GM18867 (cell line): ENCODE data around the gene MACROH2A2.
"Not testable (repeated sequence)": the region's sequence is repeated elsewhere in the genome, so short reads cannot be mapped to it uniquely, and the experiment has no call there.

ENCODE experiments used
- ATAC-seq: cut with Tn5 transposase; IDR thresholded peaks from one replicate; pipeline ENCODE4 v1.9.1; 2021; ENCODE audit warnings: mild to moderate bottlenecking, moderate library complexity; ENCODE audit not compliant: unreplicated experiment

Gene MACROH2A2

GRCh38 chr10:70052462-70053217, at the start of gene MACROH2A2:
TSS of gene MACROH2A2 (plus strand) at chr10:70052846. CDS start at chr10:70075659, 22,813 bp downstream.
- ATAC-seq = no peak

GRCh38 chr10:70007116-70007820, 45.4 kb upstream of the MACROH2A2 start:
- no peak for ATAC-seq

GRCh38 chr10:70031215-70031614, 21.4 kb upstream of the MACROH2A2 start:
- ATAC-seq = no peak

- no peak for ATAC-seq
Observed at GRCh38 chr10:70032667-70033289, 19.9 kb upstream of the MACROH2A2 start.

- no peak for ATAC-seq
Observed at GRCh38 chr10:70034232-70034631, 18.4 kb upstream of the MACROH2A2 start.

- no peak for ATAC-seq
Observed at GRCh38 chr10:70035531-70035930, 17.1 kb upstream of the MACROH2A2 start.

- no peak for ATAC-seq
Observed at GRCh38 chr10:70038923-70039322, 13.7 kb upstream of the MACROH2A2 start.

GRCh38 chr10:70041016-70041415, 11.6 kb upstream of the MACROH2A2 start:
- ATAC-seq = no peak

GRCh38 chr10:70041739-70042138, 10.9 kb upstream of the MACROH2A2 start:
- not testable (repeated sequence) for ATAC-seq

- ATAC-seq = not testable (repeated sequence)
Observed at GRCh38 chr10:70047066-70047465, 5.6 kb upstream of the MACROH2A2 start.

GRCh38 chr10:70048030-70048723, 4.5 kb upstream of the MACROH2A2 start:
- no peak for ATAC-seq

- ATAC-seq = no peak
Observed at GRCh38 chr10:70051848-70052247, 798 bp upstream of the MACROH2A2 start.

- ATAC-seq = no peak
Observed at GRCh38 chr10:70053218-70053840, 683 bp downstream of the MACROH2A2 start.

- no peak for ATAC-seq
Observed at GRCh38 chr10:70053841-70054288, 1.2 kb downstream of the MACROH2A2 start.

GRCh38 chr10:70054902-70055301, 2.3 kb downstream of the MACROH2A2 start:
- no peak for ATAC-seq

- no peak for ATAC-seq
Observed at GRCh38 chr10:70055550-70055949, 2.9 kb downstream of the MACROH2A2 start.

GRCh38 chr10:70057306-70057705, 4.7 kb downstream of the MACROH2A2 start:
- ATAC-seq = no peak

GRCh38 chr10:70060389-70060788, 7.7 kb downstream of the MACROH2A2 start:
- ATAC-seq = no peak

GRCh38 chr10:70063418-70064098, 10.9 kb downstream of the MACROH2A2 start:
- no peak for ATAC-seq

GRCh38 chr10:70064486-70064885, 11.8 kb downstream of the MACROH2A2 start:
- ATAC-seq = no peak
